ENCODE results near the gene CPLX3. TPM values are rescaled to one million over a fixed set of nuclear protein-coding genes. Genes with fewer than 3 reads are reported as not detected.

CPLX3 gene
- total and polyA plus RNA-seq, 10 of the 15 experiments (the other 5 are each of a cell fraction or from before 2014, with no cell fraction given): 0.02 to 0.04 TPM; not detected in 8

DNA sequence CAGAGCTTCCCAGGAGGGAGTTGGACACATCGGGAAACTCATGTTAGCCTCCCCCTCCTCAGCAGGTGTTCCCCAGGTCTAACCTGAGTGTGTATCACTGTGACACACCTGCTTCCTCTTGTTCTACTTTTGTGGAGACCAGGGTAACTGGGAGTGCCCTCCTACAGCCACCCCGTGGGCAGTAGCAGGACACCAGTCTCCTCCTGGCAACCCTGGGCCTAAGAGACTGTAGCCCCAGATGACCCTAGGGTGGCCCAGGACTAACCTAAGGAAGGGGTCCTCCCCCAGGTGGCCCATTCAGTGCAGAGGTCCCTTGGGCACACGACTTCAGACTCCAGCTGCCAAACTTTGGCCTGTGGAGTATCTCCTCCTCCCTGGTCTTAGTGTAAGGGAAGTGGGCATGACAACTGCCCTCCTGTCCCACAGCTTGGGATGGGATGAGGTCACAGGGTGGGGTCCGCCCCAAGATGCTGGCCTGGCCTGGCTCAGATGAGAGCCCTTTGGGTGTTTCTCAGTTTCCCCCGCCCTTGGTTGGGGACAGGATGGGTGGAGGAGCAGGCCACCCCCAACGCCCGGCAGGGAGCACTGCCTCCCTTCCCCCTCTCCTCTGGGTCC is 39.8 kb upstream of the CPLX3 start:
- ChIA-PET SMC1A (ENCODE audit: uncharacterized antibody, unreplicated experiment) (interaction anchor here (0.7 to 15.7 kb wide), 10 partner anchors 10 to 402 kb away, joined by 3 to 811 read pairs (median 9); partner anchors contain the start of gene CSK), RAD21 (ENCODE audit: unreplicated experiment) (interaction anchor here (0.8 to 25.2 kb wide), 13 partner anchors 3 to 402 kb away, joined by 3 to 1186 read pairs (median 8); partner anchors contain the start of genes COX5A, CSK and ULK3), POLR2A (interaction anchor here (0.5 to 14.2 kb wide), 16 partner anchors 10 to 385 kb away, joined by 3 to 602 read pairs (median 5); partner anchors contain the start of genes CLK3 and CSK), CTCF (interaction anchor here (0.5 to 25.9 kb wide), 12 partner anchors 11 to 390 kb away, joined by 3 to 1288 read pairs (median 4); partner anchors contain the start of genes CSK, EDC3 and FAM219B)
- intact Hi-C loops (cut with micrococcal nuclease; ENCODE audit: unreplicated experiment) (loop anchor here (1.0 to 5.0 kb wide), 3 partner anchors 9 to 390 kb away; partner anchors contain the start of gene ARID3B), in situ Hi-C loops (cut with MboI) (no loop called here)
- no TSS peak for BruUV-seq (replicated peaks)
- peak overlapping the region; percentile 96 for H3K27ac ChIP-seq (ENCODE audit: control insufficient read depth, insufficient read depth)
- H3K36me3 ChIP-seq (ENCODE audit: control insufficient read depth in 2 of 2, insufficient read depth in 2 of 2, low read length in 1 of 2): peaks cover 0 to 2% of the 10 kb centered on the region in 2 experiments; a peak in 3 of 4 replicates
- H3K9me3 ChIP-seq (replicated peaks; ENCODE audit: control insufficient read depth, insufficient read depth, low read length): no peaks in the 10 kb centered on the region
- H3K9ac ChIP-seq (ENCODE audit: control insufficient read depth, insufficient read depth, low read length): peak overlapping the region; percentile 82
- TF ChIP-seq POLR2AphosphoS5 (IDR thresholded peaks at IDR 0.05; ENCODE audit: low read length): peak; percentile 30; the same call in 1 of the 2 replicates
- TF ChIP-seq MEF2A (IDR thresholded peaks at IDR 0.05; ENCODE audit: insufficient read depth, low read depth, low read length): no peak
- peak; percentile 31; the same call in 1 of the 3 replicates for TF ChIP-seq POU2F2 (IDR thresholded peaks at IDR 0.05; ENCODE audit: borderline replicate concordance, low read depth, low read length)
- TF ChIP-seq RAD51 (IDR thresholded peaks at IDR 0.05): no peak
- TF ChIP-seq TCF12 (IDR thresholded peaks at IDR 0.05; ENCODE audit: low read depth, low read length): 0 out of 2 replicates have a peak, but pooled peaks have one; percentile 28
- TF ChIP-seq CHD2 (IDR thresholded peaks at IDR 0.05; ENCODE audit: borderline replicate concordance, low read depth, low read length): 0 out of 2 replicates have a peak, but pooled peaks have one; percentile 9
- TF ChIP-seq POLR2A (IDR thresholded peaks at IDR 0.05; ENCODE audit: low read depth, low read length): peak; percentile 19; the same call in 1 of the 2 replicates
- TF ChIP-seq NKRF (conservative IDR thresholded peaks at IDR 0.05): no peak
- TF ChIP-seq SMAD5 (IDR thresholded peaks at IDR 0.05; ENCODE audit: low read depth): 0 out of 2 replicates have a peak, but pooled peaks have one; percentile 51
- no peak for TF ChIP-seq ASH2L (IDR thresholded peaks at IDR 0.05; ENCODE audit: borderline replicate concordance, low read depth)
- TF ChIP-seq, protein P1, sequence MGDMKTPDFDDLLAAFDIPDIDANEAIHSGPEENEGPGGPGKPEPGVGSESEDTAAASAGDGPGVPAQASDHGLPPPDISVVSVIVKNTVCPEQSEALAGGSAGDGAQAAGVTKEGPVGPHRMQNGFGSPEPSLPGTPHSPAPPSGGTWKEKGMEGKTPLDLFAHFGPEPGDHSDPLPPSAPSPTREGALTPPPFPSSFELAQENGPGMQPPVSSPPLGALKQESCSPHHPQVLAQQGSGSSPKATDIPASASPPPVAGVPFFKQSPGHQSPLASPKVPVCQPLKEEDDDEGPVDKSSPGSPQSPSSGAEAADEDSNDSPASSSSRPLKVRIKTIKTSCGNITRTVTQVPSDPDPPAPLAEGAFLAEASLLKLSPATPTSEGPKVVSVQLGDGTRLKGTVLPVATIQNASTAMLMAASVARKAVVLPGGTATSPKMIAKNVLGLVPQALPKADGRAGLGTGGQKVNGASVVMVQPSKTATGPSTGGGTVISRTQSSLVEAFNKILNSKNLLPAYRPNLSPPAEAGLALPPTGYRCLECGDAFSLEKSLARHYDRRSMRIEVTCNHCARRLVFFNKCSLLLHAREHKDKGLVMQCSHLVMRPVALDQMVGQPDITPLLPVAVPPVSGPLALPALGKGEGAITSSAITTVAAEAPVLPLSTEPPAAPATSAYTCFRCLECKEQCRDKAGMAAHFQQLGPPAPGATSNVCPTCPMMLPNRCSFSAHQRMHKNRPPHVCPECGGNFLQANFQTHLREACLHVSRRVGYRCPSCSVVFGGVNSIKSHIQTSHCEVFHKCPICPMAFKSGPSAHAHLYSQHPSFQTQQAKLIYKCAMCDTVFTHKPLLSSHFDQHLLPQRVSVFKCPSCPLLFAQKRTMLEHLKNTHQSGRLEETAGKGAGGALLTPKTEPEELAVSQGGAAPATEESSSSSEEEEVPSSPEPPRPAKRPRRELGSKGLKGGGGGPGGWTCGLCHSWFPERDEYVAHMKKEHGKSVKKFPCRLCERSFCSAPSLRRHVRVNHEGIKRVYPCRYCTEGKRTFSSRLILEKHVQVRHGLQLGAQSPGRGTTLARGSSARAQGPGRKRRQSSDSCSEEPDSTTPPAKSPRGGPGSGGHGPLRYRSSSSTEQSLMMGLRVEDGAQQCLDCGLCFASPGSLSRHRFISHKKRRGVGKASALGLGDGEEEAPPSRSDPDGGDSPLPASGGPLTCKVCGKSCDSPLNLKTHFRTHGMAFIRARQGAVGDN (IDR thresholded peaks at IDR 0.05): peak; percentile 0; the same call in 1 of the 2 replicates
- H3K27me3 ChIP-seq (replicated peaks in 1 of 2; ENCODE audit: control insufficient read depth in 2 of 2, insufficient read depth in 2 of 2, low read length in 1 of 2): no peaks in the 10 kb centered on the region
- FAIRE-seq (no peak), DNase-seq (ENCODE audit: low read depth, low spot score) (no peak), ATAC-seq (no peak)
- H3K4me2 ChIP-seq (ENCODE audit: control insufficient read depth, insufficient read depth): peak overlapping the region; percentile 67
- H4K20me1 ChIP-seq (ENCODE audit: control insufficient read depth, insufficient read depth): no peaks in the 10 kb centered on the region
- peaks cover 92% of the 10 kb centered on the region for H3K79me2 ChIP-seq (ENCODE audit: control insufficient read depth, insufficient read depth, low read length)
- peaks cover 47% of the 10 kb centered on the region for H3K4me1 ChIP-seq (ENCODE audit: control insufficient read depth, insufficient read depth, low read length)
- H3K4me3 ChIP-seq: peak overlapping the region; percentile 94
- under 1% methylated on average over 7 of the region's 7 CpGs for WGBS (ENCODE audit: insufficient coverage, insufficient replicate concordance, low lambda C conversion rate, missing lambda C conversion rate)
- H2AFZ ChIP-seq (ENCODE audit: control insufficient read depth, low read depth, low read length): no peak overlapping the region

All from GM12878 (cell line).